Activated CD4-positive, alpha-beta T cell treated with anti-CD3 and anti-CD28 coated beads, Interleukin-2, Interleukin-4, amounts not matched to agents 100 ng/mL and 50 ng/mL, durations not matched to agents 16 hours and 8 hours (primary cell): ENCODE results near the gene DMPK.
"Not testable (repeated sequence)": the region's sequence is repeated elsewhere in the genome, so short reads cannot be mapped to it uniquely, and the experiment has no call there.

ENCODE experiments used
- DNase-seq: peaks from one replicate; pipeline ENCODE4 v3.0.0-alpha.2; 2020; ENCODE audit warnings: low spot score

Gene DMPK

GRCh38 chr19:45815481-45816216 lies 33.4 kb upstream of the DMPK start:
- DNase-seq, result no peak

GRCh38 chr19:45814851-45815480 lies 32.7 kb upstream of the DMPK start, which contains the start of gene RSPH6A:
RSPH6A (minus strand) TSS chr19:45815308; CDS start chr19:45815176, 132 bp downstream.
- no peak for DNase-seq

- DNase-seq, result no peak
These were observed 32.0 kb upstream of the DMPK start for GRCh38 chr19:45814166-45814780.

GRCh38 chr19:45812297-45812696 lies 30.0 kb upstream of the DMPK start:
- DNase-seq, result no peak

GRCh38 chr19:45809643-45810159 lies 27.4 kb upstream of the DMPK start:
- peak; percentile 50 for DNase-seq

GRCh38 chr19:45805719-45806118 lies 23.4 kb upstream of the DMPK start:
- no peak for DNase-seq

- DNase-seq, result no peak
These were observed 22.6 kb upstream of the DMPK start for GRCh38 chr19:45804959-45805230.

GRCh38 chr19:45804140-45804958 lies 22.1 kb upstream of the DMPK start:
- DNase-seq, result no peak

GRCh38 chr19:45801603-45802175 lies 19.4 kb upstream of the DMPK start:
- DNase-seq, result no peak

GRCh38 chr19:45800070-45800553 lies 17.8 kb upstream of the DMPK start:
- no peak for DNase-seq

- not testable (repeated sequence) for DNase-seq
These were observed 17.3 kb upstream of the DMPK start for GRCh38 chr19:45799541-45799940.

- peak; percentile 50 for DNase-seq
These were observed 16.8 kb upstream of the DMPK start for GRCh38 chr19:45798995-45799517.

- DNase-seq, result no peak
These were observed 12.3 kb upstream of the DMPK start for GRCh38 chr19:45794627-45795026.

- no peak for DNase-seq
These were observed 11.6 kb upstream of the DMPK start for GRCh38 chr19:45793876-45794275.

- no peak for DNase-seq
These were observed 10.9 kb upstream of the DMPK start for GRCh38 chr19:45793178-45793564.

GRCh38 chr19:45792470-45793177 lies 10.3 kb upstream of the DMPK start, which contains the start of gene DMWD:
DMWD (minus strand) TSS chr19:45792845; CDS start chr19:45792756, 89 bp downstream.
- peak; percentile 100 for DNase-seq

- DNase-seq, result no peak
These were observed 9.6 kb upstream of the DMPK start for GRCh38 chr19:45791744-45792469.

GRCh38 chr19:45790942-45791341 lies 8.7 kb upstream of the DMPK start:
- peak; percentile 60 for DNase-seq

GRCh38 chr19:45789035-45789786 lies 6.9 kb upstream of the DMPK start:
- no peak for DNase-seq
